ENCODE measurements around the gene NF1.

The NF1 gene

GRCh38 chr17:31224366-31224765, 129.6 kb downstream of the NF1 start:
- Histone ChIP-seq H3K27ac (ENCODE audit: low read length) (no peak overlapping the region), H2AFZ (ENCODE audit: low read length) (no peak overlapping the region), H3K36me3 (replicated peaks; ENCODE audit: insufficient read depth, low read length) (no peaks in the 10 kb centered on the region), H3K9me3 (replicated peaks; ENCODE audit: insufficient read depth, low read length) (no peaks in the 10 kb centered on the region), H3K4me3 (ENCODE audit: low read length) (no peak overlapping the region), H3K27me3 (replicated peaks; ENCODE audit: insufficient read depth, low read length) (no peaks in the 10 kb centered on the region), H4K20me1 (ENCODE audit: insufficient read depth, low read length) (no peaks in the 10 kb centered on the region), H3F3A (ENCODE audit: insufficient read depth, low read length) (no peaks in the 10 kb centered on the region), H3K4me1 (ENCODE audit: low read length) (no peaks in the 10 kb centered on the region), H3K9me2 (replicated peaks; ENCODE audit: insufficient read depth, low read length) (no peaks in the 10 kb centered on the region), H3K79me2 (ENCODE audit: low read length) (no peaks in the 10 kb centered on the region), H3K9ac (ENCODE audit: low read length) (no peak overlapping the region), H3K4me2 (ENCODE audit: low read depth, low read length) (no peak overlapping the region)
- TF ChIP-seq CTCF (IDR thresholded peaks at IDR 0.05; ENCODE audit: low read length) (no peak), EZH2phosphoT487 (IDR thresholded peaks at IDR 0.05; ENCODE audit: low read length) (no peak), EZH2 (optimal IDR thresholded peaks at IDR 0.05; ENCODE audit: low read depth, low read length) (no peak)
- no peak for DNase-seq

- Histone ChIP-seq H3K9ac (ENCODE audit: low read length) (no peak overlapping the region), H3K27ac (ENCODE audit: low read length) (no peak overlapping the region), H3K36me3 (replicated peaks; ENCODE audit: insufficient read depth, low read length) (no peaks in the 10 kb centered on the region), H3K27me3 (replicated peaks; ENCODE audit: insufficient read depth, low read length) (no peaks in the 10 kb centered on the region), H3K4me1 (ENCODE audit: low read length) (no peaks in the 10 kb centered on the region), H3K79me2 (ENCODE audit: low read length) (no peaks in the 10 kb centered on the region), H3F3A (ENCODE audit: insufficient read depth, low read length) (no peaks in the 10 kb centered on the region), H3K4me3 (ENCODE audit: low read length) (no peak overlapping the region), H3K9me2 (replicated peaks; ENCODE audit: insufficient read depth, low read length) (no peaks in the 10 kb centered on the region), H3K4me2 (ENCODE audit: low read depth, low read length) (no peak overlapping the region), H4K20me1 (ENCODE audit: insufficient read depth, low read length) (no peaks in the 10 kb centered on the region), H3K9me3 (replicated peaks; ENCODE audit: insufficient read depth, low read length) (no peaks in the 10 kb centered on the region), H2AFZ (ENCODE audit: low read length) (no peak overlapping the region)
- no peak for DNase-seq
- no peak for TF ChIP-seq EZH2 (optimal IDR thresholded peaks at IDR 0.05; ENCODE audit: low read depth, low read length)
- no peak for TF ChIP-seq EZH2phosphoT487 (IDR thresholded peaks at IDR 0.05; ENCODE audit: low read length)
- TF ChIP-seq CTCF (IDR thresholded peaks at IDR 0.05; ENCODE audit: low read length): no peak
These were observed 131.1 kb downstream of the NF1 start for GRCh38 chr17:31225831-31226230.

- Histone ChIP-seq H3K9me3 (replicated peaks; ENCODE audit: insufficient read depth, low read length) (no peaks in the 10 kb centered on the region), H2AFZ (ENCODE audit: low read length) (no peak overlapping the region), H3K27ac (ENCODE audit: low read length) (no peak overlapping the region), H3K4me3 (ENCODE audit: low read length) (no peak overlapping the region), H3K79me2 (ENCODE audit: low read length) (no peaks in the 10 kb centered on the region), H4K20me1 (ENCODE audit: insufficient read depth, low read length) (no peaks in the 10 kb centered on the region), H3F3A (ENCODE audit: insufficient read depth, low read length) (no peaks in the 10 kb centered on the region), H3K9ac (ENCODE audit: low read length) (no peak overlapping the region), H3K9me2 (replicated peaks; ENCODE audit: insufficient read depth, low read length) (no peaks in the 10 kb centered on the region), H3K36me3 (replicated peaks; ENCODE audit: insufficient read depth, low read length) (no peaks in the 10 kb centered on the region), H3K27me3 (replicated peaks; ENCODE audit: insufficient read depth, low read length) (no peaks in the 10 kb centered on the region), H3K4me1 (ENCODE audit: low read length) (no peaks in the 10 kb centered on the region), H3K4me2 (ENCODE audit: low read depth, low read length) (no peak overlapping the region)
- TF ChIP-seq EZH2 (optimal IDR thresholded peaks at IDR 0.05; ENCODE audit: low read depth, low read length) (no peak), CTCF (IDR thresholded peaks at IDR 0.05; ENCODE audit: low read length) (no peak), EZH2phosphoT487 (IDR thresholded peaks at IDR 0.05; ENCODE audit: low read length) (no peak)
- no peak for DNase-seq
These were observed 131.6 kb downstream of the NF1 start for GRCh38 chr17:31226373-31226772.
